Neural cell (in vitro differentiated cells): ENCODE results near the gene GNAQ. TPM values are rescaled to one million over a fixed set of nuclear protein-coding genes. Genes with fewer than 3 reads are reported as not detected.

Experiments
- H2AFZ ChIP-seq: fragments of 200-600, 300-800 bp; sonication (generic), shearing (Covaris generic); 2 replicates; pipeline ENCODE4 v1.6.0; 2014; ENCODE audit warnings: low read depth, mild to moderate bottlenecking, antibody characterized with exemption, low read length, moderate library complexity
- H3F3A ChIP-seq: fragments of 200-600 bp; shearing (Covaris generic); 2 replicates; pipeline ENCODE4 v1.6.1; 2016; ENCODE audit warnings: mild to moderate bottlenecking, moderate library complexity, mixed read lengths, antibody characterized with exemption, low read length; ENCODE audit not compliant: insufficient read depth, poor library complexity, severe bottlenecking
- H3K27ac ChIP-seq: fragments of 200-600, 300-800 bp; sonication (generic), shearing (Covaris generic); 2 replicates; pipeline ENCODE4 v1.5.1; 2014; ENCODE audit warnings: mild to moderate bottlenecking, low read length, moderate library complexity
- H3K27me3 ChIP-seq: fragments of 300-800, 200-600 bp; sonication (generic), shearing (Covaris generic); 2 replicates; pipeline ENCODE4 v1.6.0; 2014; ENCODE audit warnings: mild to moderate bottlenecking, low read depth, low read length, moderate library complexity; ENCODE audit not compliant: insufficient read depth
- H3K36me3 ChIP-seq: fragments of 300-800, 200-600 bp; sonication (generic), shearing (Covaris generic); 2 replicates; pipeline ENCODE4 v1.5.1; 2014; ENCODE audit warnings: mild to moderate bottlenecking, antibody characterized with exemption, low read length, moderate library complexity; ENCODE audit not compliant: insufficient read depth
- H3K4me2 ChIP-seq: fragments of 300-800, 200-600 bp; sonication (generic), shearing (Covaris generic); 2 replicates; pipeline ENCODE4 v1.6.0; 2014; ENCODE audit warnings: mild to moderate bottlenecking, low read length
- H3K4me3 ChIP-seq: fragments of 300-800, 200-600 bp; sonication (generic), shearing (Covaris generic); 2 replicates; pipeline ENCODE4 v1.5.1; 2014; ENCODE audit warnings: mild to moderate bottlenecking, low read length, moderate library complexity
- H3K79me2 ChIP-seq: fragments of 200-600 bp; shearing (Covaris generic); replicated peaks from 2 replicates; pipeline ENCODE4 v1.6.0; 2014; ENCODE audit warnings: mild to moderate bottlenecking, low read length, moderate library complexity; ENCODE audit not compliant: insufficient read depth
- H3K9ac ChIP-seq: fragments of 300-800, 200-600 bp; sonication (generic), shearing (Covaris generic); 2 replicates; pipeline ENCODE4 v1.6.1; 2016; ENCODE audit warnings: mild to moderate bottlenecking, low read length, mixed read lengths
- H3K9me2 ChIP-seq: fragments of 200-600 bp; shearing (Covaris generic); 2 replicates; pipeline ENCODE4 v1.6.1; 2016; ENCODE audit warnings: mild to moderate bottlenecking, low read length, mixed read lengths; ENCODE audit not compliant: insufficient read depth
- H3K9me3 ChIP-seq: fragments of 200-600, 300-800 bp; sonication (generic), shearing (Covaris generic); 2 replicates; pipeline ENCODE4 v1.6.1; 2016; ENCODE audit warnings: mild to moderate bottlenecking, mixed run types, low read length, moderate library complexity, mixed read lengths
- H4K20me1 ChIP-seq: fragments of 200-600 bp; shearing (Covaris generic); 2 replicates; pipeline ENCODE4 v1.6.1; 2016; ENCODE audit warnings: mild to moderate bottlenecking, mixed run types; ENCODE audit not compliant: insufficient read depth
- EP300 ChIP-seq: fragments of 450-650 bp; conservative IDR thresholded peaks from 2 replicates; pipeline ENCODE4 v1.6.1; 2014; ENCODE audit warnings: antibody characterized with exemption, mild to moderate bottlenecking, moderate library complexity; ENCODE audit not compliant: poor library complexity, severe bottlenecking
- EZH2 ChIP-seq: fragments of 200-600, 300-800 bp; shearing (Covaris generic), sonication (generic); IDR thresholded peaks from 2 replicates; pipeline ENCODE4 v1.6.1; 2014; ENCODE audit warnings: antibody characterized with exemption, low read length, borderline replicate concordance, mild to moderate bottlenecking; ENCODE audit not compliant: insufficient read depth, poor library complexity, severe bottlenecking
- MXI1 ChIP-seq: fragments of 450-650 bp; conservative IDR thresholded peaks from 2 replicates; pipeline ENCODE4 v1.6.1; 2014; ENCODE audit warnings: antibody characterized with exemption, mild to moderate bottlenecking; ENCODE audit not compliant: poor library complexity, severe bottlenecking
- POLR2AphosphoS5 ChIP-seq: IDR thresholded peaks from 2 replicates; pipeline ENCODE4 v1.6.1; 2012
- RAD21 ChIP-seq: fragments of 450-650 bp; conservative IDR thresholded peaks from 2 replicates; pipeline ENCODE4 v1.6.1; 2014; ENCODE audit warnings: antibody characterized with exemption, mild to moderate bottlenecking, moderate library complexity
- SMC3 ChIP-seq: fragments of 450-650 bp; conservative IDR thresholded peaks from 2 replicates; pipeline ENCODE4 v1.6.1; 2014; ENCODE audit warnings: antibody characterized with exemption, mild to moderate bottlenecking, moderate library complexity; ENCODE audit not compliant: poor library complexity
- TAF1 ChIP-seq: IDR thresholded peaks from 2 replicates; pipeline ENCODE4 v1.6.1; 2012; ENCODE audit warnings: low read depth
- polyA plus RNA-seq: library from polyadenylated mRNA; depleted of rRNA; stranded (reverse); fragments of >200 nt; gene quantifications from 2 replicates; pipeline ENCODE4 v1.2.3, GENCODE V29; 2014
- TF ChIP-seq, protein P1 (sequence below): IDR thresholded peaks from 2 replicates; pipeline ENCODE4 v1.6.1; 2012; ENCODE audit warnings: borderline replicate concordance
- TF ChIP-seq, protein P2 (sequence below): fragments of 450-650 bp; IDR thresholded peaks from 2 replicates; pipeline ENCODE4 v1.5.1; 2014; ENCODE audit warnings: antibody characterized with exemption, mild to moderate bottlenecking, moderate library complexity; ENCODE audit not compliant: poor library complexity, severe bottlenecking

The GNAQ gene
- polyA plus RNA-seq, 1 donor from 2014 or later, result 86.7 TPM

DNA sequence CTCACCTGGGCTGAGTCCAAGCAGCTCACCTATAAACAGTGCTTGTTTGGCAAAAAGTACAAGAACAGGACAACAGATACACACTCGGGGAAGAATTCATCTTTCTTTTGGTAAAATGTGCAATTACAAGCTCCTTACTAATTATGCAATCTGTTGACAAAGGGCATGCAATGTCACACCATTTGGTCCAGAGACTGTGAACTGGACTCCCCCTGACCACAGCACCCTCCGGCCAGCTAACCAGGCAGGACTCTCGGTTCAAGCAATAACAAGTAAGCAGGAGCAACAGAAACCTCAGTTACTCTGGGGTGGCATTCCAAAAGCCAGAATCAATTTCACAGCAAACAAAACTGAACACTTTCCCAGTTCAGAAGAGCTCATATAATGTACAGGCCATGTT is 113.8 kb downstream of the GNAQ start:
- TF ChIP-seq SMC3 (no peak), RAD21 (no peak), TAF1 (no peak)
- Histone ChIP-seq H3F3A (no peaks in the 10 kb centered on the region), H3K9ac (no peak overlapping the region), H3K4me2 (no peak overlapping the region), H3K9me2 (no peaks in the 10 kb centered on the region), H3K9me3 (no peaks in the 10 kb centered on the region), H3K27me3 (no peaks in the 10 kb centered on the region), H4K20me1 (no peaks in the 10 kb centered on the region), H2AFZ (no peak overlapping the region), H3K4me3 (no peak overlapping the region), H3K36me3 (peaks cover 3% of the 10 kb centered on the region), H3K27ac (no peak overlapping the region), H3K79me2 (peaks cover 13% of the 10 kb centered on the region)

DNA sequence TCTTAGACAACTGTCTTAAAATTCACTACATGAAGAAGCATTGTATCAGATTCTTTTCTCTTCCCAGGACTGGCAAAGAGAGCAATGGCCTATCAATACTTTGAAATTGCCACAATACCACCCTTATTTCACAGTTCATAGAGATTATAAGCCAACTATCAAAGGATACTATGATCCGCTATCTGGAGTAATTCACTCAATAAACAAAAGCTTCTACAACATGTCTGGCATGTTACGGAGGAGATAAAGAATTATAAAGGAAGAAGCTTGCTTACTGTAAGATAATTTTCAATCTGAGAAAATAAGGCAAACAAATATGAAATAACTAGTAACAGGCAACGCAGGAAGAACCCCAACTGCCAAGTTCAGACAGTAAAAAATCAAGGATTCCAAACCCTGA is 114.8 kb downstream of the GNAQ start:
- Histone ChIP-seq H3K9me3 (no peaks in the 10 kb centered on the region), H3K79me2 (peaks cover 21% of the 10 kb centered on the region), H3F3A (no peaks in the 10 kb centered on the region), H4K20me1 (no peaks in the 10 kb centered on the region), H3K27me3 (no peaks in the 10 kb centered on the region), H3K9me2 (no peaks in the 10 kb centered on the region), H3K4me2 (no peak overlapping the region), H3K4me3 (no peak overlapping the region), H2AFZ (no peak overlapping the region), H3K9ac (no peak overlapping the region), H3K36me3 (peaks cover 3% of the 10 kb centered on the region), H3K27ac (no peak overlapping the region)
- TF ChIP-seq EZH2, result no peak
- no peak for TF ChIP-seq TAF1
- no peak for TF ChIP-seq EP300
- no peak for TF ChIP-seq SMC3
- no peak for TF ChIP-seq POLR2AphosphoS5
- TF ChIP-seq, protein P1, sequence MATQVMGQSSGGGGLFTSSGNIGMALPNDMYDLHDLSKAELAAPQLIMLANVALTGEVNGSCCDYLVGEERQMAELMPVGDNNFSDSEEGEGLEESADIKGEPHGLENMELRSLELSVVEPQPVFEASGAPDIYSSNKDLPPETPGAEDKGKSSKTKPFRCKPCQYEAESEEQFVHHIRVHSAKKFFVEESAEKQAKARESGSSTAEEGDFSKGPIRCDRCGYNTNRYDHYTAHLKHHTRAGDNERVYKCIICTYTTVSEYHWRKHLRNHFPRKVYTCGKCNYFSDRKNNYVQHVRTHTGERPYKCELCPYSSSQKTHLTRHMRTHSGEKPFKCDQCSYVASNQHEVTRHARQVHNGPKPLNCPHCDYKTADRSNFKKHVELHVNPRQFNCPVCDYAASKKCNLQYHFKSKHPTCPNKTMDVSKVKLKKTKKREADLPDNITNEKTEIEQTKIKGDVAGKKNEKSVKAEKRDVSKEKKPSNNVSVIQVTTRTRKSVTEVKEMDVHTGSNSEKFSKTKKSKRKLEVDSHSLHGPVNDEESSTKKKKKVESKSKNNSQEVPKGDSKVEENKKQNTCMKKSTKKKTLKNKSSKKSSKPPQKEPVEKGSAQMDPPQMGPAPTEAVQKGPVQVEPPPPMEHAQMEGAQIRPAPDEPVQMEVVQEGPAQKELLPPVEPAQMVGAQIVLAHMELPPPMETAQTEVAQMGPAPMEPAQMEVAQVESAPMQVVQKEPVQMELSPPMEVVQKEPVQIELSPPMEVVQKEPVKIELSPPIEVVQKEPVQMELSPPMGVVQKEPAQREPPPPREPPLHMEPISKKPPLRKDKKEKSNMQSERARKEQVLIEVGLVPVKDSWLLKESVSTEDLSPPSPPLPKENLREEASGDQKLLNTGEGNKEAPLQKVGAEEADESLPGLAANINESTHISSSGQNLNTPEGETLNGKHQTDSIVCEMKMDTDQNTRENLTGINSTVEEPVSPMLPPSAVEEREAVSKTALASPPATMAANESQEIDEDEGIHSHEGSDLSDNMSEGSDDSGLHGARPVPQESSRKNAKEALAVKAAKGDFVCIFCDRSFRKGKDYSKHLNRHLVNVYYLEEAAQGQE, result no peak
- TF ChIP-seq MXI1, result no peak
- TF ChIP-seq, protein P2, sequence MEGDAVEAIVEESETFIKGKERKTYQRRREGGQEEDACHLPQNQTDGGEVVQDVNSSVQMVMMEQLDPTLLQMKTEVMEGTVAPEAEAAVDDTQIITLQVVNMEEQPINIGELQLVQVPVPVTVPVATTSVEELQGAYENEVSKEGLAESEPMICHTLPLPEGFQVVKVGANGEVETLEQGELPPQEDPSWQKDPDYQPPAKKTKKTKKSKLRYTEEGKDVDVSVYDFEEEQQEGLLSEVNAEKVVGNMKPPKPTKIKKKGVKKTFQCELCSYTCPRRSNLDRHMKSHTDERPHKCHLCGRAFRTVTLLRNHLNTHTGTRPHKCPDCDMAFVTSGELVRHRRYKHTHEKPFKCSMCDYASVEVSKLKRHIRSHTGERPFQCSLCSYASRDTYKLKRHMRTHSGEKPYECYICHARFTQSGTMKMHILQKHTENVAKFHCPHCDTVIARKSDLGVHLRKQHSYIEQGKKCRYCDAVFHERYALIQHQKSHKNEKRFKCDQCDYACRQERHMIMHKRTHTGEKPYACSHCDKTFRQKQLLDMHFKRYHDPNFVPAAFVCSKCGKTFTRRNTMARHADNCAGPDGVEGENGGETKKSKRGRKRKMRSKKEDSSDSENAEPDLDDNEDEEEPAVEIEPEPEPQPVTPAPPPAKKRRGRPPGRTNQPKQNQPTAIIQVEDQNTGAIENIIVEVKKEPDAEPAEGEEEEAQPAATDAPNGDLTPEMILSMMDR, result no peak
- TF ChIP-seq RAD21, result no peak

DNA sequence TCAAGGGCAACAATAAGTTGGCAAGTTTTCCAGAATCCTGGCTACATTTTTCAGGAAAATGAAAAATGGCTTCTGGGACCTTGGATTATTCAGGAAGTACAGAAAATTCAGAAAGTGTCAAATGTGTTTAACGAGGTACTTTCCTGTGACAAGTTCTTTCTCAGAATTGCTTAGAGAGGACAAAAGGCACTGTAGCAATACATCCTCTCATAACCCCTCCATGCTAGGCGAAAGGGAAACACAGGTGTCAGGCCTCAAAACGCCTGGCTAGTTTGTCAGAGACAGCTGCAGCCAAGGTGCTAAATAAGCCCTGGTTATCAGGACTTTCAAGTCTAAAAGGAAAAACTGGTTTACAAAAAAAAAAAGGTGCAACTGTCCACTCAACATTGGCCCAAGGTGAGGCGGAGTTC is 115.2 kb downstream of the GNAQ start:
- Histone ChIP-seq H3K27ac (no peak overlapping the region), H2AFZ (no peak overlapping the region), H3K36me3 (peaks cover 3% of the 10 kb centered on the region), H3F3A (no peaks in the 10 kb centered on the region), H3K27me3 (no peaks in the 10 kb centered on the region), H3K9me3 (no peaks in the 10 kb centered on the region), H3K79me2 (peaks cover 25% of the 10 kb centered on the region), H3K9ac (no peak overlapping the region), H3K9me2 (no peaks in the 10 kb centered on the region), H4K20me1 (no peaks in the 10 kb centered on the region), H3K4me3 (no peak overlapping the region), H3K4me2 (no peak overlapping the region)
- TF ChIP-seq, protein P1, result no peak
- no peak for TF ChIP-seq SMC3
- no peak for TF ChIP-seq RAD21
- no peak for TF ChIP-seq MXI1
- TF ChIP-seq TAF1, result no peak
- TF ChIP-seq, protein P2, result no peak
- no peak for TF ChIP-seq POLR2AphosphoS5
- TF ChIP-seq EZH2, result no peak
- no peak for TF ChIP-seq EP300
